HUDEP-2 (cell line): ENCODE results near the gene APOL5.
A peak's percentile ranks its signal among the peaks of the same experiment; 100 is the strongest.

Experiments used
- DNase-seq, 76 experiments: peaks; one replicate each; lab custom pipeline; 2025; ENCODE audit not compliant: unreplicated experiment in 76 of 76; lab: John Stamatoyannopoulos, UW

The APOL5 gene

GRCh38 chr22:35739931-35740380 is 22.3 kb downstream of the APOL5 start:
- DNase-seq, result no peak

DNA sequence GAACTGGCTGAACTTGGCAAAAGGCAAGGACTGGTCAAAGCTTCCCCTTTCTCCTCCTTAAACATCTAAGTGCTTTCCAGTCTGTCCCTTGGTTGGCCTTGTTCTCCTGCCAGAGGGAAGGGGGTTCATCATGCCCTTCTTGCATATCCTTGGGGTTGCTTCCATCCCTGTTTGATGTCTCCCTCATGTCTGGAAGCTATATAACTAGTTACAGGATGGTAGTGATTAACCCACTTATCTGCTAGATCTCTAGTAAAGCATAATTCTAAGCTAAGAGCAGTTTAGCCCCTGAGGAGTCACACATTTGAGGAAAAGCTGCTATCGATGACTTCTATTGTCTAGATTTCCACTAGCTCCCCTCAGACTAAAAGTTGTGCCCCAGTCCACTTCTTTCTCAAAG is 22.9 kb downstream of the APOL5 start:
- no peak for DNase-seq

- peak in 61 of 76 experiments; percentile 3 to 89 (median 64) for DNase-seq
Observed at GRCh38 chr22:35742342-35743100, 24.8 kb downstream of the APOL5 start.

DNA sequence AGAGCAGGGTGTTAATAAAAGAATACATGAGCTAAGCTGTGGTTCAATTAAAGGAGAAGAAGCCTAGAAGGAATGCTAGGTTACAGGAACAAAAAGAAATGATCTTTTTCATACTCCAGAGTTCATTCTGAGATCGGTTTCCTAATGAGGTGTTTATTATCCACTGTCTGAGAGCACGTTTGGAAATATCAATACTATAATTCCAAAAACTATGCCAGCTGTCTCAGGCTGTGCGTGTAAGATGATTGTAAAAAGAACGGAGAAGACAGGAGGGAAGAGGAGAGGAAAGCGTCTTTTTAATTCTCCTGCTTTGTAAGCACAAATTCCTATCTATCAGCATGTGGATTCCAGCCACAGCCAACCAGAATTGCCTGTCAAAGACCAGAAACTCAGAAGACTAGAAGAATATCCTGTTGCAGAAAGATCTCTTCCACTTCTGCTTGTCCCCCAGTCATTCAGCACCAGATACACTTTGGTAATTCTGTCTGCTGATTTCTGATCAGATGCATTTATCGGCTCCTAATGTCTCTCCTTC is 25.7 kb downstream of the APOL5 start:
- no peak for DNase-seq

- DNase-seq, result no peak
Observed at GRCh38 chr22:35746248-35746647, 28.6 kb downstream of the APOL5 start.

DNA sequence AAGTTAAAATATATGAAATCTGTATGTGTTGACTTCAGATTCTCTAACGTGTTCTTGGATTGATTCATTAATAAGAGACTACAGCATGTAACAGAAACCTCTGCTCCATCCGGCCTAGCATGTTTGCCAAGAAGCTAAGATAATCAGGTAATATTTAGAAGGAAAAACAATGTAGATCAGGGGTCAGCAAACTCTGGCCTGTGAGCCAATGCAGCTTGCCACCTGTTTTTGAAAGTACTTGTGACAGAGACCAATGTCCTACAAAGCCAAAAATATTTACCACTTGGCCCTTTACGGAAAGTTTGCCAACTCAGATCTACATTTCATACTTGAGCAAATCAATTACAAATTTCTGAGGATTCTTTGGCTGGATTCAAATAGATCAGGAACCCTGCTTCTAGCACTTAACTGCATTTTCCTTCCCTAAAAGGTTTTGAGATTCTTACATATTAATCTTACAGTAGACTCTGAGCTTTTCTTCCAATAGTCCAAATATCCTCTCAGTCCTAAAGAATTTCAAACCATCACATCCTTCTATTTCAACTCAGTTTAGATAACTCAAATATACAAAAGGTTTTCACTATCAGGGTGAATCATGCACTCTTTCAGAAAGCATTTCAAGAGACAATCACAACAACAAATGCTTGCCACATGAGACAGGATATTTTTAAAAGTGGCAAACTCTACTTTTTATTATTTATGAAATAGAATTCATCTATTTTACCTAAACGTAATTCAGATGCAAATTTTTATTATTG is 29.5 kb downstream of the APOL5 start:
- DNase-seq, result no peak

DNA sequence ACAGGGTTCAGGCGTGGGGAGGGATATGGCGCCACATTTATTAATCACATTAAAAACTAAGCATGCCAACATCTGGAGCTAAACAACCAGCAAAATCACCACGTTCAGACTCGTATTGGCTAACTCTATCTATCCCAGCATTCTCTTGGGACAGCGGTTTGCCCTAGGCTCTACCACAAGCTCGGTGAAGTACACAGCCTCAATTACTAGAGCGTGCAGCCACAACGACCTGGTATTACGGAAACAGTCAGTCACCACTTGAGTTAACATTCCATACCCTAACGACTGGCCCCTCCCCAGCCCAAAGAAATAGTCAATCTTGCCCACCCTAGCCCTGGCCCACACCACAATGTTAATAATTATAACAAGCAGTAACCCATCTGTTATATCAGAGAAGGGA is 32.1 kb downstream of the APOL5 start:
- DNase-seq, result no peak

DNA sequence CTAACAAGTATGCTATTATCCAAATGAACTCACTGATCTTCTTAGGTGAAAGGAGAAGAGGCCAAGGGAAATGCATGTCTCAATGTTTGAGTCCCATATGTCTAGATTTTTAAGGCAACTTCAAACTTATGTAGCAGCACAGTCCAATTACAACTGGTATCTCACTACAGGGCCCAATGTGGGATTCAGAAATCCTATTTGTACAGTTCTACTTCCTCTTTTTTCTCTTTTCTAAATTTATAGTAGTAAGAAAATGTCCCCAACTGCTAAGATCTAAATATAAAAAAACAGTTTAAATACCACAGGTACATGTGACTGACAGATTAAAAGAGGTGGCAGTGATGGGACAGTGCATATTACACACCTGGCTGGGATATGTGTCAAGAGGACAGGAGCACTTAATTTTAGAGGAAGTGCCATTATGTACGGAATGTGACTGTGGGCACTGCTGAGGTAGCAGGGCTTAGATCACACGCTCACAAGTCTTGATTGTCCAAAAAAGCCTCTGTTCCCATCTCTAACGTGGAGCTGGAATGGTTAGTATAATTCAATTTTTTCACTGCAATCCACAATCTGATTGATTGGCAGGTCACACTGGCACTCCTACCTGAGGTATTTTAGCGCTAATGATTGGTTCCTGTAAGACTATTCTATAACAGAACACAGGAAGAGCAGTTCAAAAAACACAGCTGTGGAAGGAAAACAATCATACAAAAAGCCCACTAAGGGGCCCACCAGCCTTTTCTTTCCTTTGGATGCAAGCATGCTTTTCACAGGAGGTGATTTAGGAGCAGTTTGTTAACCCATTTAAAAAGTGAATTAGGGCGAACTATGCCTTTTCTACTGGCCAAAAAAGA is 34.6 kb downstream of the APOL5 start:
- DNase-seq, result no peak

DNA sequence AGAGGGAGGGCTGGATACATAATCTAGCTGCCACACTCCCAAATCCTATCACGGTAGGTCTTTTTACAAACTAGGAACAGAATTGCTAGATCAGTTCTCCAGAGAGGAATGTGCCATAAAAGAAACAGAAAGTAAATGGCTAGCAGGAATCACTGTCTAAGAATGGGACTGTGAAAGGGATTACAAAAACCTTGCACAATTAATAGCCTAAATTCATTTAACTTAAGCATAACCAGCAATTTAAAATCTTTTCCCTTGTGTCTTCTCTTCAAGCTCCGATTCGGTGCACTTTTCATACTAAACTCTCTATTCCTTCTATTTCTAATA is 35.2 kb downstream of the APOL5 start:
- no peak for DNase-seq

GRCh38 chr22:35754761-35755160 is 37.1 kb downstream of the APOL5 start:
- DNase-seq, result no peak

DNA sequence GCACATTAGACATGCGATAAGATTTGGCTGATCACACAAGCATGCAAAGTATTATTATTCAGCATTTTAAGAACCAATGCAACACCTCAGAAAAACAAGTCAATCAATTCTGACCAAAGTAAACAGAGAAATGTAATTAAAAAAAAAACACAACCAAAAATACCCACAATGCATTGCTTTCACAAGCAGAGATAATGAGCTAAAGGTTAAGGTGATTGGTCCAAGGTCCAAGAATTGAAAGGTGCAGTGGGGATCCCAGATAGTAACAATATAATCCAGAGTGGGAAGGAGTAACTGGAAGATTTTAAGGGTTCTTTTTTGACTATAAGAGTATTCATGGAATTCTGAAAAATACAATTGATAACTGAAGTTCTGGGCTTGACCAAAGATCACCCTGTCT is 39.0 kb downstream of the APOL5 start:
- DNase-seq, result no peak

DNA sequence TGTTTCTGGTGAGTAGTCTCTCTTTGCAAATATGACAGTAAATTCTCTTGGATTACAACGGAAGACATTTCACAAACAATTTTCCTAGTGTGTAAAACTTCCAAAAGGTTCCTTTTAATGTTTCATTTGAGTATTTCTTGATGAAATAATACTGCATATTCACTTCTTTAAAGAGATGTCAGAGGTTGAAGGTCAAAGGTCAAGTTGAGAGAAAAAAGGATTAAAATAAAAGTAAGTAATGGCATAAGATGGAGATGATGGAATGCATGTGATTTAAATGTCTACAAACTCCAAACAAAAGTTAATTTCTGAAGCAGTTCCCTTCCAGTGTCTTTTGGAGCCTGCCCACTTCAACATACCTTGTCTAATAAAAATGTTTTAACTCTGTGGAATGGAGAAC is 40.7 kb downstream of the APOL5 start:
- DNase-seq, result no peak

- DNase-seq, result peak in 3 of 76 experiments; percentile 4 to 7 (median 4)
Observed at GRCh38 chr22:35761037-35761436, 43.4 kb downstream of the APOL5 start.

DNA sequence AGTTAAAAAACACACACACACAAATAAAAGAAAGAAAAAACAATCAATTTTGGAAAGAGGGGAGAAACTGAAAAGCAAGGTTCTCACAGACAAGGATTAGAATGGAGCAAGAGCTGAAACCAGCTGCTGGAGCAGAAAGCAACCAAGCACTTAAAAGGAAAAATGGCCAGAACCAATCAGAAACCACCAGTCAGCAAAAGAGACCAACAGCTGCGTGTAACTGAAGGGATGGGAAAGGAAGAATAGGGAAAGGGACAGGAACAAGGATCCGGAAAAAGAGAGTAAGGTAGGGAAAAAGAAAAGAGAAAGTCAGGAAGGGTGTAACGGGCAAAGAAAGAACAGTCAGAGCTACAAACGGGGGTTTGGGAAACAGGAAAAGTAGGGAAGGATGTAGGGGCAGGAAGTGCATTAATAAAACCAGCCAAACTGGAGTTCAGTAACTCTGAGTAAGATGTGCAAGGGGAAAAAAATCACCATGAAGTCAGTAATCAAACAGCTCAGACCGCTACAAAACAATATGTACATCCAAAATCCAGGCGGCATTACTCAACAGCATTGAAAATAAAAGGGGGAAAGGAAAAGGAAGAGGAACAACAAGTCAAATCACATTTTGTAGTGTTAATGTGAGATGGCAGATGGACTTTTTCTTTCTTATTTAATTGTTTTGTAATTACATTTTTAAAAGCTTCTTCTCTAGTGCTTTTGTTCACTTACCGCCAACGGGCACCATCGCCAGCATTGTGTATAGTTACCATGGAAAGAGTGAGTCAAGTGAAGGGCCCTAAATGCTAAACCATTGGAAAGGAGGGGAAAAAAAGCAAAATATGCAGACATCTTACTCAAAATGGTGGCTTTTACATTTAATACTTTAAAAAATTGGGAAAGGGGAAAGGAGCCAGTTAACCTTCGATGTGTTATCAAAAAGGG is 49.2 kb downstream of the APOL5 start:
- no peak for DNase-seq

DNA sequence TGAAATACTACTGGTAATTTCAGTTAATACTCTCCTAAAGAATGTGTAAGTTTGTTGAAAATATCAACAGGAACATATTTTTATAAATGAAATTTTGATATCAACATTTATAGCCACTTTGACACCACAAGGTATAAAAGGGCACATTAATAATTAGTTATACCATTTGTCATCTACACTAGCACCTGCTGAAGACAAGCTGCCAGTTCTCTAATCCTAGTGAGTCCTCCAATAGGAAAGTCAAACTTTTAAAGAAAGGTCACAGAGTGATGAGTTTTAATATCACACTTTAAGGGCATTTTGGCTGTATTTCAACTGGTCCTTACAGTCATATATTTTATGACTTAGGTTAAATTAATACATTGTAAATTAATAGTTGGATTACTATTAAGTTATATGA is 52.3 kb downstream of the APOL5 start:
- no peak for DNase-seq

GRCh38 chr22:35775339-35775738 is 57.7 kb downstream of the APOL5 start:
- DNase-seq, result no peak

- no peak for DNase-seq
Observed at GRCh38 chr22:35777335-35777975, 59.8 kb downstream of the APOL5 start.
